ENCODE measurements around the gene MFAP3. TPM values are rescaled to one million over a fixed set of nuclear protein-coding genes. Genes with fewer than 3 reads are reported as not detected.

Gene MFAP3
- total and polyA plus RNA-seq, 2 of the 13 experiments (the other 11 are each of a cell fraction or from before 2014, with no cell fraction given), result 12.1 to 28.3 TPM

DNA sequence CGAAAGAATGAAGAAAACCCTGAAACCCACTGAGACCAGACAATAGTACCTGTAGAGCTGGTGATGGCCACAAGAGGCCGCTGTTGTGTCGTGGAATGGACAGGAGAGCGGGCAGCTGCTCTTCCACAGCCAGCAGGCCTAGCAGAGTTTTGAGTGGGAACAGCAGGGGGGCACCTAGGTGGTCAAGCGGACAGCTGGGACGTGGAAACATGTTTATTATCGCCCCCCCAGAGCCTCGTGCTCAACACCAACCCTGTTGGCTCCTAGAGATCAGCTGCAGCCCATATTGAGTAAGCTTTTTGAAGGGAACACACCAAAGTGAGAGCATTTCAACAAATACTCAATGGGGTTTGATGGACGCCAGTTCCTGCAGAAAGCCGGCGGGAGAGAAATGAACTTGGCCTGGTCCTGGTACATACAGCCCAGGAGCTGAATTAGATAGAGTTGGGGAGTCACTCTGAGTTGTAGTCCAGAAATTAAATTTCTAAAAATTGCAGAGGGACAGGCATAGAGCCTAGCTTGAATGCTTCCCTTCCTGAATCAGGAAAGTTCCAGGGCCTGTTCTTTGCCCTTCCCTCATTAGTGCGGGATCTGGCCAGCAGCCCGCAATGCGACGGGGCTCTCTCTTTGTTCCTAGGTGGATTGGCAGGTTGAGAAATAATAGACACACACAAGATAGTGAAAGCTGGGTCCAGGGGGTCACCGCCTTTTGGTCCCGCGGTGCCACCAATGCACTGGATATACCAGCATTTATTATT is 33.8 kb downstream of the MFAP3 start (continued):
- TF ChIP-seq ZMAT3 (CRISPR knock-in tag; conservative IDR thresholded peaks at IDR 0.05) (no peak), ZNF501 (CRISPR knock-in tag; IDR thresholded peaks at IDR 0.05) (peak; percentile 71; the same call in 1 of the 2 replicates), SP140L (CRISPR knock-in tag; IDR thresholded peaks at IDR 0.05; ENCODE audit: borderline replicate concordance) (no peak), ZFY (CRISPR knock-in tag; IDR thresholded peaks at IDR 0.05) (peak; percentile 27; the same call in 1 of the 2 replicates), ZNF558 (CRISPR knock-in tag; IDR thresholded peaks at IDR 0.05; ENCODE audit: borderline replicate concordance) (0 out of 2 replicates have a peak, but pooled peaks have one; percentile 33), RXRB (CRISPR knock-in tag; IDR thresholded peaks at IDR 0.05; ENCODE audit: borderline replicate concordance) (0 out of 2 replicates have a peak, but pooled peaks have one; percentile 31), MEF2D (CRISPR knock-in tag; IDR thresholded peaks at IDR 0.05) (0 out of 2 replicates have a peak, but pooled peaks have one; percentile 39), XRCC5 (optimal IDR thresholded peaks at IDR 0.05; ENCODE audit: low read length) (peak; percentile 76), TEAD3 (CRISPR knock-in tag; optimal IDR thresholded peaks at IDR 0.05; ENCODE audit: borderline replicate concordance) (peak; percentile 13), RARA (CRISPR knock-in tag; IDR thresholded peaks at IDR 0.05) (no peak), SIN3A (IDR thresholded peaks at IDR 0.05; ENCODE audit: borderline replicate concordance, low read depth, low read length) (no peak), TOPORS (CRISPR knock-in tag; IDR thresholded peaks at IDR 0.05) (no peak), ZFP1 (CRISPR knock-in tag; IDR thresholded peaks at IDR 0.05) (no peak), JDP2 (CRISPR knock-in tag; IDR thresholded peaks at IDR 0.05; ENCODE audit: borderline replicate concordance) (no peak)
- TF ChIP-seq, protein P1, sequence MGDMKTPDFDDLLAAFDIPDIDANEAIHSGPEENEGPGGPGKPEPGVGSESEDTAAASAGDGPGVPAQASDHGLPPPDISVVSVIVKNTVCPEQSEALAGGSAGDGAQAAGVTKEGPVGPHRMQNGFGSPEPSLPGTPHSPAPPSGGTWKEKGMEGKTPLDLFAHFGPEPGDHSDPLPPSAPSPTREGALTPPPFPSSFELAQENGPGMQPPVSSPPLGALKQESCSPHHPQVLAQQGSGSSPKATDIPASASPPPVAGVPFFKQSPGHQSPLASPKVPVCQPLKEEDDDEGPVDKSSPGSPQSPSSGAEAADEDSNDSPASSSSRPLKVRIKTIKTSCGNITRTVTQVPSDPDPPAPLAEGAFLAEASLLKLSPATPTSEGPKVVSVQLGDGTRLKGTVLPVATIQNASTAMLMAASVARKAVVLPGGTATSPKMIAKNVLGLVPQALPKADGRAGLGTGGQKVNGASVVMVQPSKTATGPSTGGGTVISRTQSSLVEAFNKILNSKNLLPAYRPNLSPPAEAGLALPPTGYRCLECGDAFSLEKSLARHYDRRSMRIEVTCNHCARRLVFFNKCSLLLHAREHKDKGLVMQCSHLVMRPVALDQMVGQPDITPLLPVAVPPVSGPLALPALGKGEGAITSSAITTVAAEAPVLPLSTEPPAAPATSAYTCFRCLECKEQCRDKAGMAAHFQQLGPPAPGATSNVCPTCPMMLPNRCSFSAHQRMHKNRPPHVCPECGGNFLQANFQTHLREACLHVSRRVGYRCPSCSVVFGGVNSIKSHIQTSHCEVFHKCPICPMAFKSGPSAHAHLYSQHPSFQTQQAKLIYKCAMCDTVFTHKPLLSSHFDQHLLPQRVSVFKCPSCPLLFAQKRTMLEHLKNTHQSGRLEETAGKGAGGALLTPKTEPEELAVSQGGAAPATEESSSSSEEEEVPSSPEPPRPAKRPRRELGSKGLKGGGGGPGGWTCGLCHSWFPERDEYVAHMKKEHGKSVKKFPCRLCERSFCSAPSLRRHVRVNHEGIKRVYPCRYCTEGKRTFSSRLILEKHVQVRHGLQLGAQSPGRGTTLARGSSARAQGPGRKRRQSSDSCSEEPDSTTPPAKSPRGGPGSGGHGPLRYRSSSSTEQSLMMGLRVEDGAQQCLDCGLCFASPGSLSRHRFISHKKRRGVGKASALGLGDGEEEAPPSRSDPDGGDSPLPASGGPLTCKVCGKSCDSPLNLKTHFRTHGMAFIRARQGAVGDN (CRISPR knock-in tag; IDR thresholded peaks at IDR 0.05), result peak; percentile 45
- TF ChIP-seq, protein P2, sequence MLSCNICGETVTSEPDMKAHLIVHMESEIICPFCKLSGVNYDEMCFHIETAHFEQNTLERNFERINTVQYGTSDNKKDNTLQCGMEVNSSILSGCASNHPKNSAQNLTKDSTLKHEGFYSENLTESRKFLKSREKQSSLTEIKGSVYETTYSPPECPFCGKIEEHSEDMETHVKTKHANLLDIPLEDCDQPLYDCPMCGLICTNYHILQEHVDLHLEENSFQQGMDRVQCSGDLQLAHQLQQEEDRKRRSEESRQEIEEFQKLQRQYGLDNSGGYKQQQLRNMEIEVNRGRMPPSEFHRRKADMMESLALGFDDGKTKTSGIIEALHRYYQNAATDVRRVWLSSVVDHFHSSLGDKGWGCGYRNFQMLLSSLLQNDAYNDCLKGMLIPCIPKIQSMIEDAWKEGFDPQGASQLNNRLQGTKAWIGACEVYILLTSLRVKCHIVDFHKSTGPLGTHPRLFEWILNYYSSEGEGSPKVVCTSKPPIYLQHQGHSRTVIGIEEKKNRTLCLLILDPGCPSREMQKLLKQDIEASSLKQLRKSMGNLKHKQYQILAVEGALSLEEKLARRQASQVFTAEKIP (CRISPR knock-in tag; IDR thresholded peaks at IDR 0.05; ENCODE audit: borderline replicate concordance), result no peak
- TF ChIP-seq, protein P3, sequence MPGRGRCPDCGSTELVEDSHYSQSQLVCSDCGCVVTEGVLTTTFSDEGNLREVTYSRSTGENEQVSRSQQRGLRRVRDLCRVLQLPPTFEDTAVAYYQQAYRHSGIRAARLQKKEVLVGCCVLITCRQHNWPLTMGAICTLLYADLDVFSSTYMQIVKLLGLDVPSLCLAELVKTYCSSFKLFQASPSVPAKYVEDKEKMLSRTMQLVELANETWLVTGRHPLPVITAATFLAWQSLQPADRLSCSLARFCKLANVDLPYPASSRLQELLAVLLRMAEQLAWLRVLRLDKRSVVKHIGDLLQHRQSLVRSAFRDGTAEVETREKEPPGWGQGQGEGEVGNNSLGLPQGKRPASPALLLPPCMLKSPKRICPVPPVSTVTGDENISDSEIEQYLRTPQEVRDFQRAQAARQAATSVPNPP (CRISPR knock-in tag; IDR thresholded peaks at IDR 0.05), result no peak
- TF ChIP-seq, protein P4, sequence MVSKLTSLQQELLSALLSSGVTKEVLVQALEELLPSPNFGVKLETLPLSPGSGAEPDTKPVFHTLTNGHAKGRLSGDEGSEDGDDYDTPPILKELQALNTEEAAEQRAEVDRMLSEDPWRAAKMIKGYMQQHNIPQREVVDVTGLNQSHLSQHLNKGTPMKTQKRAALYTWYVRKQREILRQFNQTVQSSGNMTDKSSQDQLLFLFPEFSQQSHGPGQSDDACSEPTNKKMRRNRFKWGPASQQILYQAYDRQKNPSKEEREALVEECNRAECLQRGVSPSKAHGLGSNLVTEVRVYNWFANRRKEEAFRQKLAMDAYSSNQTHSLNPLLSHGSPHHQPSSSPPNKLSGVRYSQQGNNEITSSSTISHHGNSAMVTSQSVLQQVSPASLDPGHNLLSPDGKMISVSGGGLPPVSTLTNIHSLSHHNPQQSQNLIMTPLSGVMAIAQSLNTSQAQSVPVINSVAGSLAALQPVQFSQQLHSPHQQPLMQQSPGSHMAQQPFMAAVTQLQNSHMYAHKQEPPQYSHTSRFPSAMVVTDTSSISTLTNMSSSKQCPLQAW (CRISPR knock-in tag; IDR thresholded peaks at IDR 0.05), result 0 out of 2 replicates have a peak, but pooled peaks have one; percentile 28
- TF ChIP-seq, protein P5, sequence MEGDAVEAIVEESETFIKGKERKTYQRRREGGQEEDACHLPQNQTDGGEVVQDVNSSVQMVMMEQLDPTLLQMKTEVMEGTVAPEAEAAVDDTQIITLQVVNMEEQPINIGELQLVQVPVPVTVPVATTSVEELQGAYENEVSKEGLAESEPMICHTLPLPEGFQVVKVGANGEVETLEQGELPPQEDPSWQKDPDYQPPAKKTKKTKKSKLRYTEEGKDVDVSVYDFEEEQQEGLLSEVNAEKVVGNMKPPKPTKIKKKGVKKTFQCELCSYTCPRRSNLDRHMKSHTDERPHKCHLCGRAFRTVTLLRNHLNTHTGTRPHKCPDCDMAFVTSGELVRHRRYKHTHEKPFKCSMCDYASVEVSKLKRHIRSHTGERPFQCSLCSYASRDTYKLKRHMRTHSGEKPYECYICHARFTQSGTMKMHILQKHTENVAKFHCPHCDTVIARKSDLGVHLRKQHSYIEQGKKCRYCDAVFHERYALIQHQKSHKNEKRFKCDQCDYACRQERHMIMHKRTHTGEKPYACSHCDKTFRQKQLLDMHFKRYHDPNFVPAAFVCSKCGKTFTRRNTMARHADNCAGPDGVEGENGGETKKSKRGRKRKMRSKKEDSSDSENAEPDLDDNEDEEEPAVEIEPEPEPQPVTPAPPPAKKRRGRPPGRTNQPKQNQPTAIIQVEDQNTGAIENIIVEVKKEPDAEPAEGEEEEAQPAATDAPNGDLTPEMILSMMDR (CRISPR knock-in tag; IDR thresholded peaks at IDR 0.05), result peak; percentile 97
